Activated CD4-positive, CD25-positive, alpha-beta regulatory T cell treated with anti-CD3 and anti-CD28 coated beads, Interleukin-2, amount 50 U/mL, for 16 hours (primary cell): ENCODE measurements around the gene ANKRD30B.
"Not testable (repeated sequence)": the region's sequence is repeated elsewhere in the genome, so short reads cannot be mapped to it uniquely, and the experiment has no call there.

Source experiments
- DNase-seq: peaks from one replicate; pipeline ENCODE4 v3.0.0-alpha.2; 2020; ENCODE audit warnings: low read depth, low spot score

ANKRD30B gene

GRCh38 chr18:14747513-14748474, at the start of gene ANKRD30B:
Gene ANKRD30B (plus strand): TSS chr18:14748172. CDS start chr18:14748420, 248 bp downstream.
- DNase-seq: no peak

GRCh38 chr18:14701286-14702040, 46.5 kb upstream of the ANKRD30B start:
- DNase-seq: not testable (repeated sequence)

DNA sequence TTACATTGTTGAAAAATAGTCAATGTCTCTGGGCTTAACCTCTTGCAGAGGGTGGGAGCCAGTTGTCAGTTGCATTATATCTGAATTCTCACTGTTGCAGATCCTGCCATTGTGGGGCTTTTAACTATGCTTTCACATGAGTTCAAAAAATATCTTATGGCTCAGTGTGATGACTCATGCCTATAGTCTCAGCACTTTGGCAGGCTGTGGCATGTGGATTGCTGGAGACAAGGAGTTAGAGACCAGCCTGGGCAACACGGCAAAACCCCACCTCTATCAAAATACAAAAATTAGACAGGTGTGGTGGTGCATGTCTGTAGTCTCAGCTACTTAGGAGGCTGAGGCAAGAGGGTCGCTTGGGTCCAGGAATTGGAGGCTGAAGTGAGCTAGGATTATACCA, 38.2 kb upstream of the ANKRD30B start:
- DNase-seq: not testable (repeated sequence)

DNA sequence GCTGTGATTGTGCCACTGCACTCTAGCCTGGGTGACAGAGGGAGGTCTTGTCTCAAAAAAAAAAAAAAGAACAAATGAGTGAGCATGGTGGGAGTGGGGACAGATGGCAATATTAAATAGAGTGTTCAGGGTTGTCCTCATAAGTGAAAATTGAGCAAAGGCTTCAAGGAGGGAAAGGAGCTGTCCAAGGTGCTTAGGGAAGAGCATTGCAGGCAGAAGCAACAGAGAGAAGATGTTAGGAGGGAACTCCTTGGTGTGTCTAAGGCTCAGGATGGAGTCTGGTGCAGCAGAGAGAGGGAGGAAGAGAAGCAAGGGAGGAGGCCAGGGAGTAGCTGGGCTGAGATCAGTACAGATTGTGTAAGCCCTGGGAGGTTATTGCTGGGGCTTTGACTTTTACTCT, 26.4 kb upstream of the ANKRD30B start:
- not testable (repeated sequence) for DNase-seq

DNA sequence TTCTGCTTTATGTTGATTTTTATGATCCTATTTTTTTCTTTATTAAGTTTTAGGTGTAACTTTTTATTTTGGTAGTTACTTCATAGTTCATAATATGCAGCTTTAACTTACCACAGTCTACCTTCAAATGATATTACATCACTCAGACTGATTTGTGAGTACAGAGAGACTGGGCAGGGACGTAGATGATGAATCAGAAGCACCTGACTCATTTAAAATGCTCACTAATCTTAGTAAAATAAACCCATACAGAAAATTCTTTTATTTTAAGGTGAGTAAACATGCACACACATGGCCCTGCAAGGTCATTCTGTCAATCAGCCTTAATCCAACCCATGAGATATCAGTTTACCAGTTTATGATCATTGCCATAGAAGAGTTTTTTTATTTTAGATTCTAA, 8.9 kb upstream of the ANKRD30B start:
- not testable (repeated sequence) for DNase-seq

- DNase-seq: no peak
Measured at GRCh38 chr18:14746897-14747296, 1.1 kb upstream of the ANKRD30B start.

GRCh38 chr18:14748496-14748895, 524 bp downstream of the ANKRD30B start:
- DNase-seq: no peak

DNA sequence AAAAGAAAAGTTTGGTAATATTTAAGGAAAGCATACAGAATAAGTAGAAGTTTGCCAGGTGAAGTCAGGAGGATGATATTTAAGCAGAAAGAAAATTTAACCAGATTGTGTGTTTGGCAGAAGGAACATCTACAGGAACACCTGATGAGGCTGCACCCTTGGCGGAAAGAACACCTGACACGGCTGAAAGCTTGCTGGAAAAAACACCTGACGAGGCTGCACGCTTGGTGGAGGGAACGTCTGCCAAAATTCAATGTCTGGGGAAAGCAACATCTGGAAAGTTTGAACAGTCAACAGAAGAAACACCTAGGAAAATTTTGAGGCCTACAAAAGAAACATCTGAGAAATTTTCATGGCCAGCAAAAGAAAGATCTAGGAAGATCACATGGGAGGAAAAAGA, 15.6 kb downstream of the ANKRD30B start:
- not testable (repeated sequence) for DNase-seq

DNA sequence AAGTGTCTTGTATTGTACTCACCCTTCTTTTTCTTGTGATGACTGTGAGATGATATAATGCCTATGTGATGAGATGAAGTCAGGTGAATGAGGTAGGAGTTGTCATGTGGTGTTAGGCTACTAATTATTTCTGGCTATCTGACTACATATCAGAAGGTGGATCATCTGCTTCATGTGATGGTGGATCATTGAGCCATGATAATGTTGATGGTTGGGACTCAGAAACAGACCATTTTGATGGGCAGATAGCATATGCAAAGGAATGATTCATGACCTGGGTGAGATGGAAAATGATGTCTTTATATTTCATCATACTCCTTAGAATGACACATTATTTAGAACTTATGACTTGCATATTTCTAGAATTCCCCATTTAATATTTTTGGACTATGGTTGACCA, 19.5 kb downstream of the ANKRD30B start:
- no peak for DNase-seq

- DNase-seq: no peak
Measured at GRCh38 chr18:14768241-14768640, 20.3 kb downstream of the ANKRD30B start.

GRCh38 chr18:14769381-14769780, 21.4 kb downstream of the ANKRD30B start:
- DNase-seq: no peak

DNA sequence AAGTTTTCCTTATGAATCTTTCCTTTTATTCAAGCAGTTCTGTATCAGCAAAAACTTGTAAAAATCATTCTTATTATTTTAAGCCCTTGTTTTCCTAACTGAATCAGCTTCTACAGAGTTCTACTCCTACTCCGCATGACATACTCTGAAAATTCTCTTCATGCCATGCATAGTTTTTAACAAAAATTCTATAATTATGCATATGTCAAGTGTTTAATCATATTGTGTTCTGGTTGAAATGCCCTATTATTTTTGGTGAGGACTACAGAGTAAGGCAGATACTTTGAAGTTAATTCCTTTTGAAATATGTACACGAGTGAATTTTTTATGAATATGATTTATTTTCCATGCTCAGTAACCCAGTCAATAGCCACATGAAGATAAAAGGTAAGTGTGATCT, 28.8 kb downstream of the ANKRD30B start:
- no peak for DNase-seq

DNA sequence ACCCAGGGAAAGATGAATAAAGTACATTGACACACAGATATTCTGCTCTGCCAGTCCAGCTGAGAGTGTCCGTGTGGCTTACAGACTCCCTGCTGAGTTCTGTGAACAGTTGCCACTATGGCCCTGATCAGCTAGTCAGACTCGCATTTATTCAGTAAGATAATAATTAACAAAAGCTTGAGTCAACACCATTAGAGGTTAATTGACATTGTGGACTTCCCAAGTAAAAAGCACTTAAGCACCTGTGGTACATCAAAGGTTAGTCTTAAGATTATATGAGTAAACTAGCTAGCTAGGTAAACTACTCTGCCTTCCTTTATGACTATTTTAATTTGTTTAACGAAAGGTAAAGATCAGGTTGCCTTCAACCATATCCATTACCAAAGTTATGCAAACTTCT, 33.7 kb downstream of the ANKRD30B start:
- DNase-seq: no peak

DNA sequence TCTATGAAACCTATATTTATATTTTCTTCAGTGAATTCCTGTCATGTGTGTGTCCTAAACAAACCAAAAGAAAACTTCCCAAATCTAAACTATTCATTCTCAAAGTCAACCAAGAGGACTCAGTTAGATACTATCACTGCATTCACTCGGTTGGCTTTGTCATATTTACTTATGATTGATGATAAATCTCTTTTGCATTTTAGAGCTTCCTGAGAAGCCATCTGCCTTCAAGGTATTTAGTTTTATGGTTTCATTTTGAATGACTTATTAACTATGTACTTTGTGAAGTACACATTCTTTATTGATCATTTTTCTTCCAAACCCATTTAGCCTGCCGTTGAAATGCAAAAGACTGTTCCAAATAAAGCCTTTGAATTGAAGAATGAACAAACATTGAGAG, 36.2 kb downstream of the ANKRD30B start:
- no peak for DNase-seq

DNA sequence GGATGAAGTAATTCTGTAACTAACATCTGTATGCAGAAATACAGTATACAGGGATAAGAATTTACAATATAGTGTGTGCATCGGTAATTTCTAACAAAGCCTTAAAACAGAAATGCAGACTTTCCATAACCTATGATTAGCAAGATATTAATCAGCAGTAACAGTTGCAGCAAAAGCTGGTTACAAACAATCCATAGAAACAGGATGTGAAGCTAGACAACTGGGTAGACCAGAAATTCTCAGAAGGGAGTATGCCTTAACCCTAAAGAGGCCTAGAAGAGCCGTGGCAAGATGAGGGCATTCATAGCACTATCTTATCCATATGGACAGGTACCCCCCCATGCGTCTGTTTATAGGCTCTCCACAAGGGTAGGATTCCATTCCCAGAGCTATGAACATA, 48.9 kb downstream of the ANKRD30B start:
- DNase-seq: not testable (repeated sequence)

DNA sequence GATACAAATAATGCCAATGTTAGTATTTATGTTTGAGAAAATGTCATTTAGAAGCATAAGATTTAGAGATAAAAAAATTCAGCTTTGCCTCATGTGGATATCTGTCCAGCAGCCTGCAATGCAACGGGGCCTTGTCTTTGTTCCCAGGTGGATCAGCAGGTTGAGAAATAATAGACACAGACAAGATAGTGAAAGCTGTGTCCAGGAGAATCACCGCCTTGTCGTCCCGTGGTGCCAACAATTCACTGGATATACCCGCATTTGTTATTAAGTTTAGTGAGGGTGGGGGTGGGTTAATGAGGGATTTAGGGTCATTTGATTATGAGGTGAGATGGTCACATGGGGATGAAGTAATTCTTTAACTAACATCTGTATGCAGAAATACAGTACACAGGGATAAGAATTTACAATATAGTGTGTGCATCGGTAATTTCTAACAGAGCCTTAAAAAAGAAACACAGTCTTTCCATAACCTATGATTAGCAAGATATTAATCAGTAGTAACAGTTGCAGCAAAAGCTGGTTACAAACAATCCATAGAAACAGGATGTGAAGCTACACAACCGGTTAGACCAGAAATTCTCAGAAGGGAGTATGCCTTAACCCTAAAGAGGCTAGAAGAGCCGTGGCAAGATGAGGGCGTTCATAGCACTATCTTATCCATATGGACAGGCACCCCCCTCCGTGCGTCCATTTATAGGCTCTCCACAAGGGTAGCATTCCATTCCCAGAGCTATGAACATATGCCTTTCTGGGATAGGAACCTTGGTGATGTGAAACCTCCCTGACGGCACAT, 50.2 kb downstream of the ANKRD30B start:
- not testable (repeated sequence) for DNase-seq

GRCh38 chr18:14811081-14811480, 63.1 kb downstream of the ANKRD30B start:
- DNase-seq: not testable (repeated sequence)

GRCh38 chr18:14826972-14827632, 79.1 kb downstream of the ANKRD30B start:
- not testable (repeated sequence) for DNase-seq

GRCh38 chr18:14841607-14842006, 93.6 kb downstream of the ANKRD30B start:
- not testable (repeated sequence) for DNase-seq

GRCh38 chr18:14851533-14851932, 103.6 kb downstream of the ANKRD30B start:
- DNase-seq: not testable (repeated sequence)

- DNase-seq: not testable (repeated sequence)
Measured at GRCh38 chr18:14855634-14856033, 107.7 kb downstream of the ANKRD30B start.
